Vagina (tissue), 2 donors: Measurements from ENCODE around the gene EFCAB7.
"Not testable (repeated sequence)": the region's sequence is repeated elsewhere in the genome, so short reads cannot be mapped to it uniquely, and the experiment has no call there.

Source experiments
- POLR2A ChIP-seq, 2 donors: fragments of 450-650 bp; IDR thresholded peaks; one replicate each; pipeline ENCODE4 v1.6.1; 2017; ENCODE audit warnings: antibody characterized with exemption in 2 of 2, mild to moderate bottlenecking in 2 of 2, moderate library complexity in 2 of 2
- POLR2AphosphoS5 ChIP-seq, 2 donors: sonication (generic); formaldehyde crosslinking; IDR thresholded peaks; one replicate each; pipeline ENCODE4 v1.9.0; 2017; ENCODE audit warnings: antibody characterized with exemption in 2 of 2, mild to moderate bottlenecking in 2 of 2, low read depth in 1 of 2; ENCODE audit not compliant: insufficient read depth in 1 of 2
- TF ChIP-seq, protein P1 (sequence below), 3 experiments: fragments of 450-650 bp in 2 of 3; fragments of 200-600 bp in 1 of 3; sonication (generic) in 1 of 3; IDR thresholded peaks; one replicate each; pipeline ENCODE4 v1.5.1; 2017 to 2019; ENCODE audit warnings: antibody characterized with exemption in 3 of 3, mild to moderate bottlenecking in 2 of 3, moderate library complexity in 2 of 3

DNA sequence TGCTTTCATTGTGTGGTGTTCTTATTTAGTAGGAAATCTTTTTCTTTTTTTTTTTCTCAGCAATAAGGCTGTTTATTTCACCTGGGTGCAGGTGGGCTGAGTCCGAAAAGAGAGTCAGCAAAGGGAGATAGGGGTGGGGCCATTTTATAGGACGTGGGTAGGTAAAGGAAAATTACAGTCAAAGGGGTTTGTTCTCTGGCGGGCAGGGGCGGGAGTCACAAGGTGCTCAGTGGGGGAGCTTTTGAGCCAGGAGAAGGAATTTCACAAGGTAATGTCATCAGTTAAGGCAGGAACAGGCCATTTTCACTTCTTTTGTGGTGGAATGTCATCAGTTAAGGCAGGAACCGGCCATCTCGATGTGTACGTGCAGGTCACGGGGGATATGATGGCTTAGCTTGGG lies 49.4 kb downstream of the EFCAB7 start:
- TF ChIP-seq, protein P1, sequence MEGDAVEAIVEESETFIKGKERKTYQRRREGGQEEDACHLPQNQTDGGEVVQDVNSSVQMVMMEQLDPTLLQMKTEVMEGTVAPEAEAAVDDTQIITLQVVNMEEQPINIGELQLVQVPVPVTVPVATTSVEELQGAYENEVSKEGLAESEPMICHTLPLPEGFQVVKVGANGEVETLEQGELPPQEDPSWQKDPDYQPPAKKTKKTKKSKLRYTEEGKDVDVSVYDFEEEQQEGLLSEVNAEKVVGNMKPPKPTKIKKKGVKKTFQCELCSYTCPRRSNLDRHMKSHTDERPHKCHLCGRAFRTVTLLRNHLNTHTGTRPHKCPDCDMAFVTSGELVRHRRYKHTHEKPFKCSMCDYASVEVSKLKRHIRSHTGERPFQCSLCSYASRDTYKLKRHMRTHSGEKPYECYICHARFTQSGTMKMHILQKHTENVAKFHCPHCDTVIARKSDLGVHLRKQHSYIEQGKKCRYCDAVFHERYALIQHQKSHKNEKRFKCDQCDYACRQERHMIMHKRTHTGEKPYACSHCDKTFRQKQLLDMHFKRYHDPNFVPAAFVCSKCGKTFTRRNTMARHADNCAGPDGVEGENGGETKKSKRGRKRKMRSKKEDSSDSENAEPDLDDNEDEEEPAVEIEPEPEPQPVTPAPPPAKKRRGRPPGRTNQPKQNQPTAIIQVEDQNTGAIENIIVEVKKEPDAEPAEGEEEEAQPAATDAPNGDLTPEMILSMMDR (IDR thresholded peaks at IDR 0.05) = not testable (repeated sequence)
- TF ChIP-seq POLR2A (IDR thresholded peaks at IDR 0.05); POLR2AphosphoS5 (IDR thresholded peaks at IDR 0.05; ENCODE audit: insufficient read depth in 1 of 2, low read depth in 1 of 2): not testable (repeated sequence)
